ENCODE measurements around the gene GJC2.

- TF ChIP-seq POLR2A (IDR thresholded peaks at IDR 0.05; ENCODE audit: low read depth, low read length), result no peak
- no peak for TF ChIP-seq POLR2AphosphoS5 (IDR thresholded peaks at IDR 0.05; ENCODE audit: low read depth, low read length)
- TF ChIP-seq TAF1 (IDR thresholded peaks at IDR 0.05; ENCODE audit: borderline replicate concordance, low read depth, low read length), result no peak
Measured at GRCh38 chr1:228168563-228169270, 19.0 kb downstream of the GJC2 start.
